ENCODE measurements around the gene MPI.
"Not testable (repeated sequence)": the region's sequence is repeated elsewhere in the genome, so short reads cannot be mapped to it uniquely, and the experiment has no call there.

MPI gene

DNA sequence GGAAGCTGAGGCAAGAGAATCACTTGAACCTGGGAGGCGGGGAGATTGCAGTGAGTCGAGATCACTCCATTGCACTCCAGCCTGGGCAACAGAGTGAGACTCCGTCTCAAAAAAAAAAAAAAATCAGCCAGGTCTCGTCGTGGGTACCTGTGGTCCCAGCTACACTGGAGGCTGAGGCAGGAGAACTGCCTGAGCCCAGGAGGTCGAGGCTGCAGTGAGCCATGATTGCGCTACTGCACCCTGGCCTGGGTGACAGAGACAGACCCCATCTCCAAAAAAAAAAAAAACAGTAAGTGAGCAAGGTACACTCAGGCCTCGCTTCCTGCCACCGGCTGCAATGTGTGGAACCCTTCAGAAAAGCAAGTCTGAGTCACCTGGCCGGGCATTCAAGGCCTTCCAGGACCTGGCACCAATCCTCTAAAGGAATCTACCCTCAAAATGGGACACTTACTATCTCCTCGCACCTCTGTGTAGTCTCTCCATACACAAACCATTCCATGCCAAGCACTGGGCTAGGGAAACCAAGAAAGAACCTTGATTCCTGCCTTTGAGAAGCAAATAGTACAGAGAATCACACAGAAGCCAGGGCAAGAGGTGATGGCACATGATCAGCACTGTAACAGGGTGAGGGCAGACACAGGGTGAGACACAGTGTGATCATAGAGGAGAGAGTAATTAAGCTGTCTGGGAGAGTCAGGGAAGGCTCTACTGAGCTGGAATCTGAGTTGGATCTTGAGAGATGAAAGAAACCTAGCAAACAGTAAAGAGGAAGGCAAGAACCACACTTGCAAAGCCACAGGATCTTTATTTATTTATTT is 26.4 kb upstream of the MPI start:
- peak; percentile 47 for DNase-seq

DNA sequence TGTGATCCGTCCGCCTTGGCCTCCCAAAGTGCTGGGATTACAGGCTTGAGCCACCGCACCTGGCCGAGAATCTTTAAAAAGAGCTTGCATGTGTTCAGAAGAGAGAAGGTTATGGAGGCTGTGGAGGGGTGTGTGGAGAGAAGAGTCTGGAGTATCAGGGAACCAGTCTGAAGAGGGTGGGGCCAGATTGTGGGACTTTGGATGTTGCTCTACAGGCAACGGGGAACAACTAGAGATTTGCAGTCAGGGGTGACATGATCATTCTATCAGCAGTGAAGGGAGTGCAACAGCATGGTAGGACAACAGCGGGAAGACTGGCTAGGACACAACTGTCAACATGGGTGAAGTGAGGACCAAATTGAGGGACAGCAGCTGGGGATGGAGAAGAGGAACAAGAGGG is 25.5 kb upstream of the MPI start:
- no peak for DNase-seq

DNA sequence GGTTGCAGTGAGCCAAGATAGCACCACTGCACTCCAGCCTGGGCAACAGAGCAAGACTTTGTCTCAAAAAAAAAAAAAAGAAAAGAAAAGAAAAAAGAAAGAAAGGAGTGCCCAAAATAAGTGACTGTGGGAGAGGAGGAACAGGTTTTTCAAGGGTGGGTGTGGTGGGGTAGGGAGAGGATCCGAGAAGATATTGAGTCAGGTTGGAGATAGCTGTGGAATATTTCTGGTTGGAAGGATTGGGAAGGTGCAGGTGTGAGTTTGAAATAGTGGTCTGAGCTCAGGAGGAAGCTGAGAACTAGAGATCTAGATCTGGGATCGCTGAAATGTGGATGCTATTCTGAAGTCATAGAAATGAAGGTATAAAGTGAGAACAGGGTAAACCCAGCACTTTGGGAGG is 24.5 kb upstream of the MPI start:
- DNase-seq, result no peak

DNA sequence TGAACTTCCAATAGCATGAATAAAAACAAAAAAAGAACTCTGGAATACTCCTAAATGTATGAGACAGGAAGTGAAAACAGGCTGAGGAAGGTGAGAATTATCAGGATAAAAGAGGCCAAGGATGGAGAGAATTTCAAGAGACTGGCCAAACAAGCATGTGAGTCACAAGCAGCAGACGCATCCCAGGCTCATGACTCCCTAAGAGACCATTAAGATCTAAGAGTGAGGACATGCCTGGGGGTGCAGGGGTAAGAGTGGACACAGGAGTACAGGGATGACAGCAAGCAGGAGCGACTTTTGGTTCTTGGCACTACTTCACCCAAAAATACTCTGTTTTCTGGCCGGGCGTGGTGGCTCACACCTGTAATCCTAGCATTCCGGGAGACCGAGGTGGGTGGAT is 23.8 kb upstream of the MPI start:
- no peak for DNase-seq

DNA sequence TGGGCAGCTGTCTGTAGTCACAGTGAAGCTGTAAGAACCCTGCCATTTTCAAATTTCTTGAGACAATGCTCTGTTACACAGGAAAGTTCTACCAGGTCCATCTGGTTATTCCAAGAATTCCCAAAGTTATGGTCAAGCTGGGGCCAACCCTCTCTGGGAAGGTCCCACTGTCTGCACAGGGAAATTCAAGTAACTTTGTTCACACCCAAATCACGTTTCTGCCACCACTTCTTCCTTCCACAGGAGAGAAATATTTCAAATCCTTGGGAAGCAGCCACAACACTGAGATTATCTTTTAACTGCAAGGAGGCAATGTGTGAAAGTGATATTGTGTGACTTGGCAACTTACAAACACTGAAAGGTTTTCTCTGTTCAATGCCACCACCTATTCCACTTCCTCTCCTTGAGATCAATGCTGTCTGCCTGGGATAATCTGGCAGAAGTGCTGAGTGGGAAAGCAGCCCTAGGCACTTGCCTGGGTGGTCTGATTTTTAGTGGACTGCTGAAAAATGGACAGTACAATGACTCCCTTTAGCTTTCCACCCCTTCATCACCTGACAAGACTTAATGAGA is 22.3 kb upstream of the MPI start:
- DNase-seq, result no peak

DNA sequence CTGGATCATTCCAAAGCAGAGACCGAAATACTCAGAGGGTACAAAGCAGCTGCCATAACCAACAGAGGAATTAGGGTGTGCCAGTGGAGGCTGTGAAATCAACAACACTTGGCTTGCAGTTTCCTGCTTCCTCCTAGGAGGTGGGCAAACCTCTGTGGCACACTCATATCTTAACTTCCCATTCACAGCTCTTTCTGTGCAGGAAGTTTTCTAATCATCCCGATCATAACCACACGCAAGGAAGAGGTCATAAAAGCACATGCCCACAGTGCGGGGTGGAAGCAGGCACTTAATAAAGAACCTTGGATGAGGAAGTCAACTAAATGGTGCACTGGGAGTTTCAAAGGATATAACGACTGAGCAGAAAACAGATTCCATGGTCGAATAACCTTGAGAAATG is 21.8 kb upstream of the MPI start:
- DNase-seq, result peak; percentile 29

DNA sequence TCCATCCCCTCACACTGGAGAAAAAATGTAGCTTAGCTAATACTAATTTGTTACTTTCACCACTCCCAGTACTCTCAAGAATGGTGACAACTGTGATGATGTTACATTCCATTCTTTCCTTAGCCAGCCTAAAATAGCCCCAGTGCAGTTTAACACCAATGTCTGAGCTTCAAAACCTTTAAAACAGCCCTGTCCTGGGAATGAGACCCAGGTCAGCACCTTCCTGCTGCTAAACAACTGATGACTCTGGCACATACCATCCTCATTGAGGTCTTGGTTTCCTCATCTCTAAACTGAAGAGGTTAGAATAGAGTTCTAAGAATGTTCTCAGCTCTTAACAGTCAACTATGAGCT is 20.5 kb upstream of the MPI start:
- no peak for DNase-seq

DNA sequence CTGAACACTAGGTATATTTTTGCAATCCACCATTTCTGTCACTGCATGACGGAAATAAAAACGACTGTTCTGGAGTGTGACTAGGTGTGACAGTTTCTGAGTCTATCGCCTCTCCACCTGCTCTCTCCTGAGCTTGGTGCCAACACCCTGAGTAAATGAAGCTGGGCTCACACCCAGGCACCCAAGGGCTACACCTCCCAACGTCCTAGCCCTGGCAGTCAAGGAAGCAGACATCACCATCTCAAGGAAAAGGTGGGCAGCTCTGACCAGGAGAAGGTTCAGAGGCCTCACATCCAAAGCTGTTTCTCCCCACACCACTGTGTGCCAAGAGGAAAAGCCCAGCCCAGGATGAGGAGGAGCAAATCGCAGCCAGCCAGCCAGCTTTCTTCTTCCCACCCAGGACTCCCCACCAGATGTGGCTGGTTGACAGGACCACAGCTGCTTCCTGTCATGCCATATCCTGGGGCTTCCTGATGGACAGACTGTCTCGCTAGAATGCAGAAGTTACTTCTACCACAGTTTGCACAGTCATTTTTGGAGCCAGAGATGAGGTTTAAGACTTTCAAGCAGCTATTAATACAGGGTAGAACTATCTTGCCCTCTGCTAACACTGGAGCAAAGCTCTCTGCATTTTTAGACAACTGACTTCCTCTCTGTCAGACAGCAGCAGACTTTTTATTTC is 20.0 kb upstream of the MPI start:
- DNase-seq, result peak; percentile 27

DNA sequence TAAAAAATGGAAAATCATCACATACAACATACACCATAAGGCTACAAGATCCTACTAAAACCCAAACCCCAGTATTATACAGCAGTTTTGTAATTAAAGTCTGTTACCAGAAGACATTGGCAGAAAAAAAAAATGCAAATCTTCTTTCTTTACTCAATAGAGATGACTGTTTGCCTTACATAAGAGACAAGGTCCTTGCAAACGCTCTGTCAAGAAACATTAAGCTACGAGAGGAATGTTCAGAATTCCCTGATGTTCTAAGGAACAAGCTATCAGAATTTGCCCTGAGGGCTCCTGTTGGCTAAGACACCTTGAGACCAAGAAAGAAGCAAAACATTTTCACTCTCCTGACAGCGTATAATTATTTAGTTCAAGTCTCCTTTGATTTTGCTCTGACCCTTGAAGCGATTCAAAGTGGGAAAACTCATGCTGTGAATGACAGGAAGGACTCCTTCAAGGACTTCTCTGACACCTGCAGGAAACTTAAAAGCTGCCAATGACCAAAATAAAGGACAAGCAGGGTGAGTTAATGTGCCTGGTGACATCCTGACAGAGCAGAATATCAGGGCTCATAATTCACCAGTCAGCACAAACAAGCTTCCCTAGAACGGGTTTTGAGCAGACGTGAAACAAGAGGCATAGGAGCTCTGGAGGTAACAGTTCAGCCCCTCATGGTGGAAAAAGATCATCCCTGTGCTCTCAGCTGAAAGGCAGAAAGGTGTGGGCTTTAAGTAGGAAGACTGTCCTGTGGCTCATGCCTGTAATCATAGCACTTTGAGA is 19.2 kb upstream of the MPI start:
- DNase-seq, result no peak

DNA sequence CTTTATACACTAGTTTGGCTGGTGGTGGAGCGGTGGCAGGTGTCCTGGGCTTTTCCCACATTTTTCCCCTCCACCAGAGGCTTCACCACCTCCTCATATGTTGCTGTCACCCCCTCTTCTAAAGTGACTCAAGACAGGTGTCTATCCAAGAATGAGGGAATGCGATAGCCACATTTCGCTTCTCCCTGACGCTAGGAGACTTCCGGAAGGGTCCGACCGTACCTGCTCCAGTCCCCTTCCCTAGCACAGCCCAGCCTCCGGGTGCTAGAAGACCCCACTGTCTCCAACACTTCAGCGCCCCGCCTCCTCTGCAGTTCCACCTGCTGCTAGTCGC is 17.2 kb upstream of the MPI start:
- DNase-seq, result no peak

DNA sequence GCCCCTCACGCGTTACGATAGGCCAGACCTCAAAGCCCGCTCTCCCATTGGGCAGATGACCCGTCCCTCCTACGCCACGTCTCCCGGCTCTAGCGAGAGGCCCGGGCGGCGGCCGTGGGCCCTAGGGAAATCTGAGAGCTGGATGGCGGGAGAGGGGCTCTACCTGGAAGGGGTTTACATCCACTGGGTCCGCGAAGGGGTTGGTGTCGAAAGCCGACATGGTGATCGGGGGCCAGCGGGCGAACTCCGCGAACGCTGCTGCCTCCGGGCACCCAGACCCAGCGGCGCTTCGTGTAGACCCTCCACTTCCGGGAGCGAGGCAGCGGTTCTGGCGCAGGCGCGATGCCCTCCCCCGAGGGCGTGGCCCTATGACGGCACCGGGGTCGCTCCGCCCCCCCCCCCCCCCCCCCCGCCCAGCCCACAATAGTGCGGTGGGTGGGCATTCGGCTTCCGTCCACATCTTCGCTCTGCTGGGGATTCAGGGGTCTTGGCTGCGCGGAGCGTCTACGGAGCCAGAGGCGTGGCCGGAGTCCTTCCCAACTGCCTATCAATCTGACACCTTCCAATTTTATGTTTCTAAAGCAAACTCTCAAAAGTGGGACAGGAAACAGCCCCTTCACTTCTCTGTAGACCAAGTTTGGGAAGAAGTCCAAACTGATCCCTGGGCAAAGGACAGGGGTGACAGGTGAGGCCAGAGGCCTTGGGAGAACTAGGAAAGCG is 16.6 kb upstream of the MPI start, which contains the start of gene SCAMP2:
TSS of gene SCAMP2 (minus strand) at position 330 of the 720 bp plus-strand sequence. CDS start at position 220, 110 bp downstream.
- DNase-seq, result peak; percentile 90

DNA sequence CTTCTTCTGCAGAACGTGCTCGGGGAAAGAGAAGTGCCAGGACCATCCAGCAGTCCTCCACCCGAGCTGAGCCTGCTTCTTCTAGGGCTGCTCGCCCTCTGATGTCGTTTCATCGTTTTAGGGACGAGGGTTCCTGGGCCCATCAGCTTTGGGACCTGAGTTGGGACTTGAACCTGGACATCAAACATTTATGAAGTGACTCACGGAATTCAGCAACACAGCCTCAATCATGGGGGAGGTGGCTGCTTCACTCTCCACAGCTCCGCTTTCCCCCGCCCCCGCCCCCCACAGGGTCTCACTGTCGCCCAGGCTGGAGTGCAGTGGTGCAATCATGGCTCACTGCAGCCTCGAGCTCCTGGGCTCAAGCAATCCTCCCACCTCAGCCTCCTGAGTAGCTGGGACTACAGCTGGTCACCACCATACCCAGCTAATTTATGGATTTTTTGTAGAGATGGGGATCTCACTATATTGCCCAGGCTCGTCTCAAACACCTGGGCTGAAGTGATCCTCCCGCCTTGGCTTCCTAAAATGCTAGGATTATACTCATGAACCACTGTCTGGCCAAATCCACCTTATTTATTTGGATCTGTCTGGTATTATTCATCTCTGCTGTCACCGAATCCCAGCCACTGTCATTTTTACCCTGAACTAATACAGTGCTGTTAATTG is 16.0 kb upstream of the MPI start:
- peak; percentile 25 for DNase-seq

DNA sequence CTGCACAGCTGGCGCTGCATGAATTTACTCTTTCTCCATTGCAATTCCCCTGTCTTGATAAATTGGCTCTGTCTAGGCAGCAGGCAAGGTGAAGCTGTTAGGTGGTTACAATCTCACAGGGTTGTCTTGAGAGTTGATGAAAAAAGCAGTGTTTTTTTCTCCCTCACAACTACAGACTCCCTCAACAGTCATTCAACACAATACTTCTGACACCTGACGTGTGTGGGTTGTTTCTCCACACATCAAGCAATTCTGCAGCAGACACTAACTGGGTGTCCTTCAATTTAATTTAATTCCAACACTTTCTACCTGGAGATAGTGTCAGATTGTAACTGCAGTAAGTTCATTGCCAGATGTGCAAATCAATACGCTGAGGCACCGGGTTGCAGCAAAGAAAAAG is 11.6 kb upstream of the MPI start:
- DNase-seq, result no peak

DNA sequence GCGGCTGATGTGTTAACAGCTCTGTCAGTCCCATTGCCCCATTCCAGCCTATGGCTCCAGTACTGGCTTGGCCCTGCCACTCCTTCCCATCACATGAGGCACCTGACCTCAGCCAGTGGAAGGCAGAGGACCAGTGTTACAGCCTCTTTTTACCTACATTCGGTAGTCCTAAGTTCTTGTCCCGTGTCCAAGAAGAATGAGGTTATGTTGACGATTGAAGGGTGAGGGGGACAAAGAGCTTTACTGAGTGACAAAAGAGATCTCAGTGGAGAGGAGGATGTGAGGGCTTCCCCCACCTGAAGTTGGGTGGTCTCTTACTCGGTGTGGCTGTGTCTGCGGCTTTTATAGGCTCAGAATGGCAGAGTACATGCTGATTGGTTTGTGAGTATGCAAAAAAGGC is 7.3 kb upstream of the MPI start:
- DNase-seq, result no peak

DNA sequence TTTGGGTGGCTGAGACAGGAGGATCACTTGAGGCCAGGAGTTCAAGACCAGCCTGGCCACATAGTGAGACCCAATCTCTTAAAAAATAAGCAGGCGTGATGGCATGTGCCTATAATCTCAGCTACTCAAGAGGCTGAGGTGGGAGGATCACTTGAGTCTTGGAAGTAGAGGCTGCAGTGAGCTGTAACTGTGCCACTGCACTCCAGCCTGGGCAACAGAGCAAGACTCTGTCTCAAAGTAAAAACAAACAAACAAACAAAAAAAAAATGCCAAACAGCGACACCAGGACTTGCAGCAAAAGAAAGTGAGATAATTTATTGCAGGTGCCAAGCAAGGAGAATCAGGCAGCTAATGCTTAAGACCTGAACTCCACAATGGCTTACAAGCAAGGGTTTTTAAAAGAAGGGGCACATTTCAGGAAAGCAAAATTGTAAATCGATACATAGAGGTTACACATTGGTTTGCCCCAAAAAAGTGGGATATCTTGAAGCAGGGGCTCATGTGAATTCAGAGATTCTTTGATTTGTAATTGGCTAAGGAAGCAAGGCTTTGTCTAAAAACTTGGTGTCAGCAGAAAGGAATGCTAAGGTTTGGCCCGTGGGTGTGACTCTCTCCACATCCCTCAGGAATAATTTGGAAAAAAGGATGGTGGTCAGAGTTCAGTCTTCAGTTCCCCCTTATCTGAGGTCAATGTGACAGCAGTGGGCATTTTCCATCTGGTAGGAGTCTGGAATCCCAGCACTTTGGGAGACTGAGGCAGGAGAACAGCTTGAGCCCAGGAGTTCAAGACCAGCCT is 5.2 kb upstream of the MPI start:
- no peak for DNase-seq

DNA sequence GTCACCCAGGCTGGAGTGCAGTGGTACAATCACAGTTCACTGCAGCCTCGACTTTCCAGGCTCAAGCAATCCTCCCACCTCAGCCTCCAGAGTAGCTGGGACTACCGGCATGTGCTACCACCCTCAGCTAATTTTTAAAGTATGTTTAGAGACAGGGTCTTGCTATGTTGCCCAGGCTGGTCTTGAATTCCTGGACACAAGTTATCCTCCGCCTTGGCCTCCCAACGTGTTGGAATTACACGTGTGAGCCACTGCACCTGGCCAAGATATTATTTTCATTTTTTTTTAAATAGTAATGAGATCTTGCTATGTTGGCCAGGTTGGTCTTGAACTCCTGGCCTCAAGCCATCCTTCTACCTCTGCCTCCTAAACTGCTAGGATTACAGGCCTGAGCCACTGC is 4.4 kb upstream of the MPI start:
- no peak for DNase-seq

DNA sequence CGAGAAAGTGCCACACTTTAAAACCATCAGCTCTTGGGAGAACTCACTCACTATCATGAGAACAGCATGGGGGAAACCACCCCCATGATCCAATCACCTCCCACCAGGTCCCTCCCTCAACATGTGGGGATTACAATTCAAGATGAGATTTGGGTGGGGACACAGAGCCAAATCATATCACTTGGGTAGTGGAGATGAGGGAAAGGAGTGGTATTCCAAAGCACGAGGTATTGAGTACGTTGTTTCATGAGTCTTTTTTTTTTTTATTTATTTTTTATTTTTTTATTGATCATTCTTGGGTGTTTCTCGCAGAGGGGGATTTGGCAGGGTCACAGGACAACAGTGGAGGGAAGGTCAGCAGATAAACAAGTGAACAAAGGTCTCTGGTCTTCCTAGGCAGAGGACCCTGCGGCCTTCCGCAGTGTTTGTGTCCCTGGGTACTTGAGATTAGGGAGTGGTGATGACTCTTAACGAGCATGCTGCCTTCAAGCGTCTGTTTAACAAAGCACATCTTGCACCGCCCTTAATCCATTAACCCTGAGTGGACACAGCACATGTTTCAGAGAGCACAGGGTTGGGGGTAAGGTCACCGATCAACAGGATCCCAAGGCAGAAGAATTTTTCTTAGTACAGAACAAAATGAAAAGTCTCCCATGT is 2.2 kb upstream of the MPI start:
- DNase-seq, result not testable (repeated sequence)

DNA sequence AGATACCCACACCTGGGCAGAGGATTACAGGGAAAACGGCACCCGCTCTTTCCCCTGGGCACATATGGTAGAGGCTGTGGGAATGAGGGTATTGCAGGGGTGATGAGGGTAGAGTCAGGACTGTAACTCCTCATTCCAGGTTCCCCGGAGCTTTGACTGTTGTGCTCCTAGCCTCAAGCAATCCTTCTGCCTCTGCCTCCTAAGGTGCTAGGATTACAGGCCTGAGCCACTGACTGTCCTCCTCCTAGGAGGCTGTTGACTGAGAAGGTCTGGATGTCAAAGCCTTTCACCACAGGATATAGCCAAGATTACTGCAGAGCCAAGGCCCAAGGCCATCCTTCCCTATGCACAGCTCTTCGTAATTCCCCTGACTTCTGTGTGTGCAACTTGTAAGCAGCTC is 1.1 kb upstream of the MPI start:
- DNase-seq, result no peak

DNA sequence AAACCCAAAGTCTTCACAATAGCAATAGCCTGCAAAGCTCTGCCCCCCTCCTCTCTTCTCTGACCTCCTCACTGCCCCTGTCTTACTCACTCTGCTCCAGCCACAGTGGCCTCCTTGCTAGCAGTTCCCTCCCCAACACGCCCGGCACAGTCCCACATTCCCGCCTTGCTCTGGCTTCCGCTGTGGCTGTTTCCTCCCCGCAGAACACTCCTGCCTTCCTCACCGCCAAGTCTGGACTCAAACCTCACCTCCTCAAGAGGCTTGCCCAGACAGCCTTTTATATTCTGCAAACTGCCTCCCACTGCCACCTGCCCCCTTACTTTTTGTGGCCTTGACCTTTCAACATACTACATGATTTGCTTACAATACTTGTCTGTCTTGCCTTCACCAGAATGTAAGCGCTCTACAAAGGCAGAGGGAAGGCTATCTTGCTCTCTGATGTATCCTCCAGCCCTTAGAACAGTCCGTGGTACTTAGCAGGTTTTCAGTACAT is 406 bp upstream of the MPI start:
- peak; percentile 24 for DNase-seq

DNA sequence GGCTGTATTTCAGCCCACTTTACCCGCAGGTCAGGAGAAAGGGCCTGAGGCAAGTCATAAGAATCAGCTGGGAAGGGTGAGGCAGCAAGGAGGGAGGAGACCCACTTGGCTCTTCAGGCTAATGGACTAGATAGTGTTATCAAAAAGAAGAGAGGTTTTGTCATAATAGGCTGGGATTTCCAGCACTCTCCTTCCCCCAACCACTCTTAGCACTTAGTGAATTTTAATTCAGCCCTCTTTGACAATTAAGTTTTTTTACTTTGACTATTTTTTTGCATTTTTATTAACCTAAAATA is 771 bp downstream of the MPI start:
- no peak for DNase-seq

DNA sequence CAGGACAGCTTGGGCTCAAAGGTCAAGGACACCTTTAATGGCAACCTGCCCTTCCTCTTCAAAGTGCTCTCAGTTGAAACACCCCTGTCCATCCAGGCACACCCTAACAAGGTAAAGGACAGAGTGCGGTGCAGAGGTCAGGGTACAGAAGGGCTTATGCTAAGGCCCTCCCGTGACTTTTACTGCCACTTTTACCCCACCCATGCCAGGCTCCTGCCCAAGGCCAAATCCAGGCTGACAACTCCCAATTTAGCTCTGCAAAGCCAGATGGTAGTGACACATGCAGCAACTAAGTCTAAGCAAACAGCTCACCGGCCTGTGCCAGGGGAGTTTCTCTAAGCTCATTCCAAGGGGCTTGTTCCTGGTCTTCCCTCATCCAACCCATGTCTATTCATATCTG is 1.6 kb downstream of the MPI start:
- DNase-seq, result no peak
